ENCODE results near the gene PLEKHG4B.
"Not testable (repeated sequence)": the region's sequence is repeated elsewhere in the genome, so short reads cannot be mapped to it uniquely, and the experiment has no call there.

DNA sequence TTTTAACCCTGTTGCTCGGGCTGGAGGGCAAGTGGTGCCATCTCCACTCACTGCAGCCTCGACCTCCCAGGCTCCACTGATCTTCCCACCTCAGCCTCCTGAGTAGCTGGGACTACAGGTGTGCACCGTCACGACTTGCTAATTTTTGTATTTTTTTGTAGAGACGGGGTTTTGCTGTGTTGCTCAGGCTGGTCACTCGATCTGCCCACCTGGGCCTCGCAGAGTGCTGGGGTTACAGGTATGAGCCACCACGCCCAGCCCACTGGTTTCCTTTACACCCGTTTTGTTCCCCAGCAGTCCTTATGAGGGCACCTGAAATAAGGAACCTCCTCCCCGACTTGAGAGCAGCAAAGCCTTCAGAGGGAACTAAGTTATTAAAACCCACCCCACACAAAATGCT is 124.1 kb downstream of the PLEKHG4B start:
- TF ChIP-seq CTCF (conservative IDR thresholded peaks at IDR 0.05; ENCODE audit: low read depth, low read length); RAD21 (IDR thresholded peaks at IDR 0.05; ENCODE audit: low read length); MAFK (IDR thresholded peaks at IDR 0.05; ENCODE audit: low read depth, low read length); POLR2A (IDR thresholded peaks at IDR 0.05; ENCODE audit: low read depth, low read length); RCOR1 (IDR thresholded peaks at IDR 0.05; ENCODE audit: insufficient replicate concordance, low read length); NFE2L2 (IDR thresholded peaks at IDR 0.05; ENCODE audit: low read depth, low read length); SMC3 (IDR thresholded peaks at IDR 0.05; ENCODE audit: low read depth, low read length); MXI1 (IDR thresholded peaks at IDR 0.05; ENCODE audit: borderline replicate concordance, low read depth, low read length); CEBPB (IDR thresholded peaks at IDR 0.05; ENCODE audit: low read depth, low read length): not testable (repeated sequence)

Data from IMR-90 (cell line).